T follicular helper cell (primary cell): ENCODE results near the gene UTP18.
"Not testable (repeated sequence)": the region's sequence is repeated elsewhere in the genome, so short reads cannot be mapped to it uniquely, and the experiment has no call there.

Source experiments
- DNase-seq: peaks from one replicate; pipeline ENCODE4 v3.0.0-alpha.2; 2020; ENCODE audit warnings: low read depth

UTP18 gene

GRCh38 chr17:51258756-51259563, 1.4 kb upstream of the UTP18 start:
- DNase-seq = no peak

- DNase-seq = peak; percentile 92
Observed at GRCh38 chr17:51259564-51260236, 646 bp upstream of the UTP18 start, which contains the start of gene MBTD1. MBTD1 (minus strand) TSS chr17:51260049; CDS start chr17:51225161, 34,888 bp downstream.

GRCh38 chr17:51261024-51261963, 948 bp downstream of the UTP18 start:
- DNase-seq = no peak

- no peak for DNase-seq
Observed at GRCh38 chr17:51263006-51263405, 2.7 kb downstream of the UTP18 start.

GRCh38 chr17:51264466-51264865, 4.1 kb downstream of the UTP18 start:
- not testable (repeated sequence) for DNase-seq

GRCh38 chr17:51269991-51270390, 9.6 kb downstream of the UTP18 start:
- no peak for DNase-seq

- DNase-seq = no peak
Observed at GRCh38 chr17:51270636-51271035, 10.3 kb downstream of the UTP18 start.

GRCh38 chr17:51272812-51273211, 12.5 kb downstream of the UTP18 start:
- no peak for DNase-seq

GRCh38 chr17:51275381-51275780, 15.0 kb downstream of the UTP18 start:
- DNase-seq = no peak

GRCh38 chr17:51279183-51279582, 18.8 kb downstream of the UTP18 start:
- no peak for DNase-seq

- DNase-seq = no peak
Observed at GRCh38 chr17:51287412-51287811, 27.1 kb downstream of the UTP18 start.

GRCh38 chr17:51289696-51290111, 29.4 kb downstream of the UTP18 start:
- no peak for DNase-seq

- DNase-seq = not testable (repeated sequence)
Observed at GRCh38 chr17:51294338-51294737, 34.0 kb downstream of the UTP18 start.

GRCh38 chr17:51298508-51299371, 38.4 kb downstream of the UTP18 start:
- no peak for DNase-seq

GRCh38 chr17:51299859-51300258, 39.5 kb downstream of the UTP18 start:
- no peak for DNase-seq

GRCh38 chr17:51305182-51305581, 44.8 kb downstream of the UTP18 start:
- DNase-seq = no peak

GRCh38 chr17:51312003-51312402, 51.7 kb downstream of the UTP18 start:
- DNase-seq = not testable (repeated sequence)

GRCh38 chr17:51319186-51319585, 58.8 kb downstream of the UTP18 start:
- DNase-seq = no peak

GRCh38 chr17:51322390-51323029, 62.2 kb downstream of the UTP18 start:
- no peak for DNase-seq

GRCh38 chr17:51325471-51325870, 65.1 kb downstream of the UTP18 start:
- no peak for DNase-seq
